Ovary (tissue), 3 donors: ENCODE measurements around the gene ADCY5.

Source experiments
- CTCF ChIP-seq, 3 donors: fragments of 450-650 bp in 2 of 3; fragments of 200-600 bp in 1 of 3; IDR thresholded peaks; one replicate each; pipeline versions ENCODE4 v1.5.1 to v1.8.0; 2016 to 2022; ENCODE audit warnings: antibody characterized with exemption in 3 of 3, mild to moderate bottlenecking in 1 of 3
- EP300 ChIP-seq: sonication (generic); formaldehyde crosslinking; IDR thresholded peaks from one replicate; pipeline ENCODE4 v1.6.1; 2017; ENCODE audit warnings: antibody characterized with exemption
- donor health status: DM: no; HTN: no; CAD: no.

GRCh38 chr3:123277106-123277505, 171.8 kb downstream of the ADCY5 start:
- TF ChIP-seq EP300 (no peak), CTCF (IDR thresholded peaks at IDR 0.05) (no peak)
